ENCODE results near the gene CYP4F11.
"Not testable (repeated sequence)": the region's sequence is repeated elsewhere in the genome, so short reads cannot be mapped to it uniquely, and the experiment has no call there.

The CYP4F11 gene

DNA sequence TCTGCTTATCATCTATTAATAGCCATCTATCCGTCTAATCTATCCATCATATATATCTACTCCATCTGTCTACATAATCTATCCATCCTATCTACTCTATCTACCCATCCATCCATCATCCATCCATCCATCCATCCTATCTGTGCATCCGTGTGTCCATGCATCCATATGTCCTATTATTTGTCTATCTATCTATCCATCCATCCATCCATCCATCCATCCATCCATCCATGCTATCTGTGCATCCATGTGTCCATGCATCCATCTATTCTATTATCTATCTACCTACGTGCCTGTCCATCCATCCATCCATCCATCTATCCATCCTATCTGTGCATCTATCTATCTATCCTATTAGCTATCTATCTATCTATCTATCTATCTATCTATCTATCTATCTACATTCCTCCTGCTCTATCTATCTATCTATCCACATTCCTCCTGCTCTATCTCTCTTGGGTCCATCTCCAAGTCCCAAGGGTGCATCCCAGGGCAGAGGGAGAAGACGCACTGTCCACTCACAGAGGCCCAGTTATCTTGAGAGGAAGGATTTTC, 38.4 kb downstream of the CYP4F11 start:
- Histone ChIP-seq H3K4me3 (ENCODE audit: low read length) (no peak overlapping the region), H3K79me2 (ENCODE audit: control insufficient read depth, insufficient read depth, low read length) (no peaks in the 10 kb centered on the region), H3K9ac (ENCODE audit: low read length) (no peak overlapping the region), H2BK120ac (ENCODE audit: low read depth, low read length) (no peak overlapping the region), H4K5ac (ENCODE audit: low read length) (no peak overlapping the region), H3K79me1 (ENCODE audit: low read length) (no peaks in the 10 kb centered on the region), H2AK5ac (ENCODE audit: low read length) (no peak overlapping the region), H2BK15ac (replicated peaks; ENCODE audit: low read depth) (no peak overlapping the region), H3K4me2 (ENCODE audit: low read length) (no peak overlapping the region), H3K36me3 (ENCODE audit: control insufficient read depth, insufficient read depth, low read length) (no peaks in the 10 kb centered on the region), H2BK5ac (ENCODE audit: low read length) (no peak overlapping the region), H3K4me1 (ENCODE audit: control insufficient read depth, low read depth, low read length) (no peaks in the 10 kb centered on the region), H3K23ac (ENCODE audit: low read length) (no peak overlapping the region), H3K56ac (ENCODE audit: low read length) (no peak overlapping the region), H3K18ac (ENCODE audit: low read length) (no peak overlapping the region), H4K8ac (ENCODE audit: low read depth, low read length) (no peak overlapping the region), H3K27ac (ENCODE audit: low read depth, low read length) (no peak overlapping the region), H3K27me3 (ENCODE audit: insufficient read depth, low read length, poor library complexity) (no peaks in the 10 kb centered on the region), H3K4ac (ENCODE audit: low read depth, low read length) (no peak overlapping the region)
- no peak for DNase-seq
- 100% methylated on average over 1 of the region's 4 CpGs for WGBS (ENCODE audit: extremely low coverage, insufficient coverage, low lambda C conversion rate)

DNA sequence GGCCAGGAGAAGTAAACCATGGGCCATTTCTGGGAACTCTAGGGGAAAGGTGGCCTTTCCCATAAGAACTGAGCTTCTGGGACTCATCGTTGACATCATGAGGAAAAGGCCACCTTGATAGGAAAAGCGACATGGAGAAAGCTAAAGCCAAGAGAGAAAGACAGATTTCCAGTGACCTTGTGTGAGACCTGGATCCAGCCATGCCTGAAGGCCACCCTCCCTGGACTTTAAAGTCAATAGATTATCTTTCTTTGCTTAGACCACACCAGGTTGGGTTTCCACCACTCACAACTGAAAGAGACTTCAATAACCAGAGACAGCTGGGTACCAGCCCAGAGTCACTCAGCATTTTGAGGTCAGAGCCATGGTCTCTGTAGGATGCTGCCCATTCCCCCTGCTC, 40.0 kb downstream of the CYP4F11 start:
- Histone ChIP-seq H3K79me2 (ENCODE audit: control insufficient read depth, insufficient read depth, low read length) (no peaks in the 10 kb centered on the region), H3K4me2 (ENCODE audit: low read length) (no peak overlapping the region), H4K8ac (ENCODE audit: low read depth, low read length) (no peak overlapping the region), H3K36me3 (ENCODE audit: control insufficient read depth, insufficient read depth, low read length) (no peaks in the 10 kb centered on the region), H3K4me3 (ENCODE audit: low read length) (no peak overlapping the region), H3K27ac (ENCODE audit: low read depth, low read length) (no peak overlapping the region), H3K27me3 (ENCODE audit: insufficient read depth, low read length, poor library complexity) (no peaks in the 10 kb centered on the region), H2AK5ac (ENCODE audit: low read length) (no peak overlapping the region), H3K4ac (ENCODE audit: low read depth, low read length) (no peak overlapping the region), H2BK15ac (replicated peaks; ENCODE audit: low read depth) (no peak overlapping the region), H3K79me1 (ENCODE audit: low read length) (no peaks in the 10 kb centered on the region), H3K23ac (ENCODE audit: low read length) (no peak overlapping the region), H4K5ac (ENCODE audit: low read length) (no peak overlapping the region), H3K4me1 (ENCODE audit: control insufficient read depth, low read depth, low read length) (no peaks in the 10 kb centered on the region), H3K56ac (ENCODE audit: low read length) (no peak overlapping the region), H2BK5ac (ENCODE audit: low read length) (no peak overlapping the region), H3K18ac (ENCODE audit: low read length) (no peak overlapping the region), H2BK120ac (ENCODE audit: low read depth, low read length) (no peak overlapping the region), H3K9ac (ENCODE audit: low read length) (no peak overlapping the region)
- no peak for DNase-seq
- no CpG with 5 or more reads among the region's 2 CpGs for WGBS (ENCODE audit: extremely low coverage, insufficient coverage, low lambda C conversion rate)

DNA sequence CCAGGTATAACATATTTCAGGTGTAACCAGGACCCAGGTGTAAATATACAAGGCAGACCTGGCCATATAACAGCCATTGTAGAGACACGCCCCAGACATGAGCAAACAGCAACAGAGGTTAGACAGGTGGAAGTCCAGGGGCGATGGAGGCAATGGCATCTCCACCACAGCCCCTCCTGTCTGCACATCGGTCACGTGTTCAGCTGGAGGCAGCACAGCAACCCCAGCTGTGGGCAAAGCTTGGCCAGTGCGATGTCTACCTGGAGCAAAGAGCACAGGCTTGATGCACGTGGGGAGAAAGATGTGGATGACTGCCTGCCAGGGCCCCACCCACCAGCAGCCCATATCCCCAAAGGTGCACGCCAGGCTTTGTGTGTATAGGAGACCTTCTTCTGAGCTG, 40.9 kb downstream of the CYP4F11 start:
- no peak overlapping the region for H3K18ac ChIP-seq (ENCODE audit: low read length)
- no peak overlapping the region for H2BK5ac ChIP-seq (ENCODE audit: low read length)
- no peak overlapping the region for H2BK120ac ChIP-seq (ENCODE audit: low read depth, low read length)
- H3K9ac ChIP-seq (ENCODE audit: low read length): no peak overlapping the region
- H3K4me1 ChIP-seq (ENCODE audit: control insufficient read depth, low read depth, low read length): no peaks in the 10 kb centered on the region
- no peak overlapping the region for H3K23ac ChIP-seq (ENCODE audit: low read length)
- H3K56ac ChIP-seq (ENCODE audit: low read length): no peak overlapping the region
- H3K4me2 ChIP-seq (ENCODE audit: low read length): no peak overlapping the region
- WGBS (ENCODE audit: extremely low coverage, insufficient coverage, low lambda C conversion rate): no CpG with 5 or more reads among the region's 7 CpGs
- H3K79me1 ChIP-seq (ENCODE audit: low read length): no peaks in the 10 kb centered on the region
- no peak overlapping the region for H3K4me3 ChIP-seq (ENCODE audit: low read length)
- H2BK15ac ChIP-seq (replicated peaks; ENCODE audit: low read depth): no peak overlapping the region
- H3K27ac ChIP-seq (ENCODE audit: low read depth, low read length): no peak overlapping the region
- no peaks in the 10 kb centered on the region for H3K27me3 ChIP-seq (ENCODE audit: insufficient read depth, low read length, poor library complexity)
- no peak overlapping the region for H2AK5ac ChIP-seq (ENCODE audit: low read length)
- no peaks in the 10 kb centered on the region for H3K36me3 ChIP-seq (ENCODE audit: control insufficient read depth, insufficient read depth, low read length)
- H4K8ac ChIP-seq (ENCODE audit: low read depth, low read length): no peak overlapping the region
- H3K4ac ChIP-seq (ENCODE audit: low read depth, low read length): no peak overlapping the region
- no peak for DNase-seq
- no peak overlapping the region for H4K5ac ChIP-seq (ENCODE audit: low read length)
- no peaks in the 10 kb centered on the region for H3K79me2 ChIP-seq (ENCODE audit: control insufficient read depth, insufficient read depth, low read length)

DNA sequence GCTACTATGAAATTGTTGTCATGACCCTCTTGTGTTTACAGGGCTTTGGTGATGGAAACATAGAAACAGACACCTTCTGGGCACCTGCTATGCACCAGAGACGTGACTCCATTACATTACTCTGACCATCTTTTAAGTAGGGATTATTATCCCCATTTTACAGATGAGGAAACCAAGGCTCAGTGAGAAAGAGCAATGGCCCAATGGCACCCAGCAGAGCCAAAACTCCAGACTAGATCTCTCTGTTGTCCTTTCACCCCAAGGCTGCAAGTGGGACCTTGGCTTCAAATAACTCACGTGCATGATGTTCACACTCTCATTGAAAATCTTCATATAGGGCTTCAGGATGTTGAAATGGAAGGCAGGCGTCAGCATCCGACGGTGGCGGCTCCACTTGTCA, 42.3 kb downstream of the CYP4F11 start:
- Histone ChIP-seq H3K27me3 (ENCODE audit: insufficient read depth, low read length, poor library complexity) (no peaks in the 10 kb centered on the region), H3K23ac (ENCODE audit: low read length) (no peak overlapping the region), H3K27ac (ENCODE audit: low read depth, low read length) (no peak overlapping the region), H3K79me2 (ENCODE audit: control insufficient read depth, insufficient read depth, low read length) (no peaks in the 10 kb centered on the region), H3K4me3 (ENCODE audit: low read length) (no peak overlapping the region), H3K4me1 (ENCODE audit: control insufficient read depth, low read depth, low read length) (no peaks in the 10 kb centered on the region), H3K4ac (ENCODE audit: low read depth, low read length) (no peak overlapping the region), H2AK5ac (ENCODE audit: low read length) (no peak overlapping the region), H2BK5ac (ENCODE audit: low read length) (no peak overlapping the region), H3K9ac (ENCODE audit: low read length) (no peak overlapping the region), H4K5ac (ENCODE audit: low read length) (no peak overlapping the region), H2BK120ac (ENCODE audit: low read depth, low read length) (no peak overlapping the region), H3K79me1 (ENCODE audit: low read length) (no peaks in the 10 kb centered on the region), H3K4me2 (ENCODE audit: low read length) (no peak overlapping the region), H3K56ac (ENCODE audit: low read length) (no peak overlapping the region), H4K8ac (ENCODE audit: low read depth, low read length) (no peak overlapping the region), H3K18ac (ENCODE audit: low read length) (no peak overlapping the region), H2BK15ac (replicated peaks; ENCODE audit: low read depth) (no peak overlapping the region), H3K36me3 (ENCODE audit: control insufficient read depth, insufficient read depth, low read length) (no peaks in the 10 kb centered on the region)
- no peak for DNase-seq
- WGBS (ENCODE audit: extremely low coverage, insufficient coverage, low lambda C conversion rate): no CpG with 5 or more reads among the region's 6 CpGs

DNA sequence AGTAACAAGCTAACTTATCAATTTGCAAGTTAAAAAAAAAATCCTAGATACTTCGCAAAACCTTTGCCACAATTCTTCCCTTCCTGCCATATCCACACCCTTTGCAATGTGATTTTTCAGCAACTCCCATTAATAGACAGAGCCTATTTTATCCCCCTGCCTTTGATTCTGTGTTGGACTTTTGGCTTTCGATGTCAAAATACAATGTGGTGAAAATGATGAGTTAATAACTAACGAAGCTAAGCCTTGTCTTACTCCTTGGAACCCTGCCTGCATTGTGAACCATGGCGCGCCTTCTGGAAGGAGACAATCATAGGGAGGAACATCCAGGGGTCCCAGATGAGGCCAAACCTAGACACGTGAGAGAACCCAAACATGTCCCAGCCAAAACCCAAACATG, 42.9 kb downstream of the CYP4F11 start:
- H3K79me2 ChIP-seq (ENCODE audit: control insufficient read depth, insufficient read depth, low read length): no peaks in the 10 kb centered on the region
- H3K56ac ChIP-seq (ENCODE audit: low read length): no peak overlapping the region
- H3K27ac ChIP-seq (ENCODE audit: low read depth, low read length): no peak overlapping the region
- no peak overlapping the region for H2BK120ac ChIP-seq (ENCODE audit: low read depth, low read length)
- no peak overlapping the region for H2AK5ac ChIP-seq (ENCODE audit: low read length)
- no CpG with 5 or more reads among the region's 6 CpGs for WGBS (ENCODE audit: extremely low coverage, insufficient coverage, low lambda C conversion rate)
- H3K4me2 ChIP-seq (ENCODE audit: low read length): no peak overlapping the region
- H3K4me3 ChIP-seq (ENCODE audit: low read length): no peak overlapping the region
- no peak overlapping the region for H3K18ac ChIP-seq (ENCODE audit: low read length)
- H3K23ac ChIP-seq (ENCODE audit: low read length): no peak overlapping the region
- H4K5ac ChIP-seq (ENCODE audit: low read length): no peak overlapping the region
- no peaks in the 10 kb centered on the region for H3K27me3 ChIP-seq (ENCODE audit: insufficient read depth, low read length, poor library complexity)
- H3K79me1 ChIP-seq (ENCODE audit: low read length): no peaks in the 10 kb centered on the region
- H4K8ac ChIP-seq (ENCODE audit: low read depth, low read length): no peak overlapping the region
- no peaks in the 10 kb centered on the region for H3K4me1 ChIP-seq (ENCODE audit: control insufficient read depth, low read depth, low read length)
- H3K4ac ChIP-seq (ENCODE audit: low read depth, low read length): no peak overlapping the region
- no peak overlapping the region for H2BK5ac ChIP-seq (ENCODE audit: low read length)
- DNase-seq: no peak
- H3K9ac ChIP-seq (ENCODE audit: low read length): no peak overlapping the region
- H3K36me3 ChIP-seq (ENCODE audit: control insufficient read depth, insufficient read depth, low read length): no peaks in the 10 kb centered on the region
- H2BK15ac ChIP-seq (replicated peaks; ENCODE audit: low read depth): no peak overlapping the region

DNA sequence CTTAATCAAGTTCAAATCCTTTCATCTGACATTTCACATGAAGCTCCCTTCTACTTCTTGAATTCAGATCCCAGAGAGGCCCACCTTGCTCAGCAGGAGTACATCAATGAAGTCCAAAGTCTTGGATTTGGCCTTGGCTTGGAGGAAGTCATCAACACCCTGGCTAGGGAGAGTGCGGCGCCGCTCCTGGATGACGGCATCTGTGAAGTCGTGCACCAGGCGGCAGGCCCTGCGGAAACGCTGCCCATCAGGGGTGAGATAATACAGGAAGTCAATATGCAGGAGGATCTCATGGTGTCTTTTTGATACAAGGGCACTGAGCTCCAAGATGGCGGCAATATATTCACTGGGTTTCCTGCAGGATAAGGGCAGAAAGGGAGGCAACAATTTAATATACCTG, 45.0 kb downstream of the CYP4F11 start:
- not testable (repeated sequence) for H3K36me3 ChIP-seq (ENCODE audit: control insufficient read depth, insufficient read depth, low read length); H3K4me3 ChIP-seq (ENCODE audit: low read length); H2BK15ac ChIP-seq (replicated peaks; ENCODE audit: low read depth); H3K4ac ChIP-seq (ENCODE audit: low read depth, low read length); H3K9ac ChIP-seq (ENCODE audit: low read length); H3K79me2 ChIP-seq (ENCODE audit: control insufficient read depth, insufficient read depth, low read length); H3K4me2 ChIP-seq (ENCODE audit: low read length); H3K27me3 ChIP-seq (ENCODE audit: insufficient read depth, low read length, poor library complexity); H4K8ac ChIP-seq (ENCODE audit: low read depth, low read length); H2BK5ac ChIP-seq (ENCODE audit: low read length); H3K56ac ChIP-seq (ENCODE audit: low read length); H2AK5ac ChIP-seq (ENCODE audit: low read length); H2BK120ac ChIP-seq (ENCODE audit: low read depth, low read length); H3K4me1 ChIP-seq (ENCODE audit: control insufficient read depth, low read depth, low read length); H3K79me1 ChIP-seq (ENCODE audit: low read length); DNase-seq; H3K18ac ChIP-seq (ENCODE audit: low read length); H3K27ac ChIP-seq (ENCODE audit: low read depth, low read length); H3K23ac ChIP-seq (ENCODE audit: low read length); H4K5ac ChIP-seq (ENCODE audit: low read length)
- WGBS (ENCODE audit: extremely low coverage, insufficient coverage, low lambda C conversion rate): no CpG with 5 or more reads among the region's 9 CpGs
